PC-9 (cell line): ENCODE measurements around the gene GON7.

ENCODE experiments used
- CTCF ChIP-seq: fragments of 200-600 bp; sonication (generic); conservative IDR thresholded peaks from 2 replicates; pipeline ENCODE4 v1.6.1; 2017; ENCODE audit warnings: mixed run types, antibody characterized with exemption, mild to moderate bottlenecking, moderate library complexity
- EZH2 ChIP-seq: fragments of 200-600 bp; sonication (generic); IDR thresholded peaks from 2 replicates; pipeline ENCODE4 v1.8.0; 2017; ENCODE audit warnings: antibody characterized with exemption, low read depth

- TF ChIP-seq CTCF (no peak), EZH2 (no peak)
Observed at GRCh38 chr14:93183596-93184317, 23.1 kb downstream of the GON7 start.
